ENCODE results near the gene PIK3CB. TPM values are rescaled to one million over a fixed set of nuclear protein-coding genes. Genes with fewer than 3 reads are reported as not detected.

Gene PIK3CB
- total and polyA plus RNA-seq, 2 of the 8 experiments (the other 6 are each of a cell fraction or from before 2014, with no cell fraction given) = 8.3 to 35.2 TPM

DNA sequence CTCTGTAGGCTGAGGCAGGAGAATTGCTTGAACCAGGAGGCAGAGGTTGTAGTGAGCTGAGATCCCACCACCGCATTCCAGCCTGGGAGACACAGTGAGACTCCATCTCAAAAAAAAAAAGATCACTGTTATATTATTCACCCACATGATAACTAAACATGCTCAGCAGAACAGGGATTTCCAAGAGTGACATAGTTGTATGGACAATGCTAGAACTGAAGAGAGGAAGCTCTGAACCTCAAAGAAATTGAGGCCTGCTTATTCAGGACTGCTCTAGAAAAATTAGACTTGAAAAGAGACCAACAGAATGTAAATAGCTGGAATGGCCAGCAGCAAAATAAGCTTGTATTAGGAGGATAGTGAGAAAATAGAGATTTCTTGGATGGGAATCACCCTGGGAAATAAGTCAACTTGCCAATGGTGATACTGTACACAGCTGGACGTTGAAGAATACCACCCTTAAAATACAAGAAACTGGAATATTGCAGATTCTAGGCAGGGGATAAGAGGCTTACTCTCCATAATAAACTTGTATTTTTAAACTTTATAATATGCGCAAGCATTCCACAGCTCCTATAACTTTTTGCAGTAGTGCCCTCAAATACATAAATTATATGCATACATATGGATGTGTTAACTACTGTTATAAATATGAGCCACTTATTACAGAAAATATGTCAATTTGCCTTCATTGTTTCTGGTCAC, 28.2 kb downstream of the PIK3CB start:
- FAIRE-seq (no peak), DNase-seq (ENCODE audit: low read depth in 1 of 2, low spot score in 2 of 2) (no peak)
- Histone ChIP-seq H3K79me1 (ENCODE audit: low read depth, low read length) (no peaks in the 10 kb centered on the region), H2BK120ac (replicated peaks; ENCODE audit: low read depth, low read length) (no peak overlapping the region), H3K56ac (replicated peaks; ENCODE audit: insufficient read length, low read depth, low read length) (no peak overlapping the region), H3K23ac (ENCODE audit: insufficient read length) (no peak overlapping the region), H3K14ac (ENCODE audit: insufficient read length) (no peak overlapping the region), H3K27me3 (replicated peaks in 1 of 4; ENCODE audit: control insufficient read depth in 3 of 4, extremely low read depth in 1 of 4, insufficient read depth in 3 of 4, low read length in 3 of 4) (no peaks in the 10 kb centered on the region), H2AK5ac (ENCODE audit: low read depth, low read length) (no peak overlapping the region), H3K9ac (replicated peaks in 1 of 4; ENCODE audit: extremely low read depth in 1 of 4, low read depth in 3 of 4, low read length in 3 of 4) (no peak overlapping the region), H2BK12ac (ENCODE audit: low read depth, low read length) (no peak overlapping the region), H3K4me1 (replicated peaks in 1 of 4; ENCODE audit: control insufficient read depth in 3 of 4, insufficient read depth in 4 of 4, low read length in 3 of 4) (no peaks in the 10 kb centered on the region; a peak in 1 of 7 replicates), H3K4me2 (ENCODE audit: insufficient read depth in 1 of 2, low read depth in 2 of 2, low read length in 2 of 2) (no peak overlapping the region), H3K23me2 (ENCODE audit: low read depth, low read length) (no peaks in the 10 kb centered on the region), H2BK20ac (ENCODE audit: low read length) (no peak overlapping the region), H4K5ac (ENCODE audit: insufficient read length, low read depth, low read length) (no peak overlapping the region), H4K20me1 (replicated peaks in 1 of 2; ENCODE audit: control insufficient read depth in 1 of 2, insufficient read depth in 2 of 2, low read length in 2 of 2) (peaks cover 2% of the 10 kb centered on the region in 2 experiments), H2AFZ (ENCODE audit: low read length) (no peak overlapping the region), H3K9me3 (ENCODE audit: insufficient read depth in 2 of 2, low read depth in 1 of 2, low read length in 1 of 2) (no peaks in the 10 kb centered on the region), H3K4ac (replicated peaks; ENCODE audit: insufficient read length, low read depth, low read length) (no peak overlapping the region), H3K4me3 (ENCODE audit: extremely low read depth in 1 of 4, insufficient read depth in 2 of 4, low read depth in 3 of 4, low read length in 4 of 4) (no peak overlapping the region), H2BK15ac (ENCODE audit: low read length) (no peak overlapping the region), H3K79me2 (ENCODE audit: control insufficient read depth in 1 of 2, insufficient read depth in 2 of 2, low read length in 2 of 2) (peaks cover 0 to 57% of the 10 kb centered on the region in 2 experiments; a peak in 2 of 4 replicates), H4K8ac (ENCODE audit: extremely low read depth, insufficient read depth, low read length) (no peak overlapping the region), H3K27ac (ENCODE audit: low read depth, low read length) (no peak overlapping the region), H4K91ac (replicated peaks; ENCODE audit: insufficient read length, low read length) (no peak overlapping the region), H3K36me3 (ENCODE audit: control insufficient read depth in 2 of 4, insufficient read depth in 4 of 4, low read length in 3 of 4) (no peaks in the 10 kb centered on the region), H3K18ac (ENCODE audit: extremely low read depth, low read length) (no peak overlapping the region), H2BK5ac (ENCODE audit: low read depth, low read length) (no peak overlapping the region)
- POLR2A ChIA-PET (ENCODE audit: partially characterized antibody) = interaction anchor here (0.8 kb wide), 1 partner anchor 8 kb away, joined by 3 read pairs; no protein-coding TSS in a partner anchor
- 89% methylated on average over 3 of the region's 3 CpGs; no CpG with 5 or more reads in 1 of the 2 experiments for WGBS, 2 experiments (ENCODE audit: extremely low coverage in 1 of 2, insufficient coverage in 1 of 2, insufficient read length in 1 of 2, insufficient replicate concordance in 2 of 2, low coverage in 1 of 2, low lambda C conversion rate in 2 of 2, missing lambda C conversion rate in 1 of 2)
- TF ChIP-seq CEBPB (IDR thresholded peaks at IDR 0.05; ENCODE audit: low read depth, low read length) (no peak), RAD21 (IDR thresholded peaks at IDR 0.05 in 1 of 2, conservative IDR thresholded peaks at IDR 0.05 in 1 of 2; ENCODE audit: low read depth in 2 of 2, low read length in 2 of 2) (no peak)
- TF ChIP-seq, protein P1, sequence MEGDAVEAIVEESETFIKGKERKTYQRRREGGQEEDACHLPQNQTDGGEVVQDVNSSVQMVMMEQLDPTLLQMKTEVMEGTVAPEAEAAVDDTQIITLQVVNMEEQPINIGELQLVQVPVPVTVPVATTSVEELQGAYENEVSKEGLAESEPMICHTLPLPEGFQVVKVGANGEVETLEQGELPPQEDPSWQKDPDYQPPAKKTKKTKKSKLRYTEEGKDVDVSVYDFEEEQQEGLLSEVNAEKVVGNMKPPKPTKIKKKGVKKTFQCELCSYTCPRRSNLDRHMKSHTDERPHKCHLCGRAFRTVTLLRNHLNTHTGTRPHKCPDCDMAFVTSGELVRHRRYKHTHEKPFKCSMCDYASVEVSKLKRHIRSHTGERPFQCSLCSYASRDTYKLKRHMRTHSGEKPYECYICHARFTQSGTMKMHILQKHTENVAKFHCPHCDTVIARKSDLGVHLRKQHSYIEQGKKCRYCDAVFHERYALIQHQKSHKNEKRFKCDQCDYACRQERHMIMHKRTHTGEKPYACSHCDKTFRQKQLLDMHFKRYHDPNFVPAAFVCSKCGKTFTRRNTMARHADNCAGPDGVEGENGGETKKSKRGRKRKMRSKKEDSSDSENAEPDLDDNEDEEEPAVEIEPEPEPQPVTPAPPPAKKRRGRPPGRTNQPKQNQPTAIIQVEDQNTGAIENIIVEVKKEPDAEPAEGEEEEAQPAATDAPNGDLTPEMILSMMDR (IDR thresholded peaks at IDR 0.05; ENCODE audit: control extremely low read depth in 1 of 3, insufficient read depth in 1 of 3, low read depth in 1 of 3, low read length in 3 of 3) = no peak
- CTCF ChIA-PET (ENCODE audit: partially characterized antibody) = interaction anchor here (0.6 to 3.3 kb wide), 6 partner anchors 9 to 212 kb away, joined by 3 to 16 read pairs (median 4); partner anchors contain the start of gene CEP70
